Neural crest cell (in vitro differentiated cells): ENCODE data around the gene PPP1R9B. TPM values are rescaled to one million over a fixed set of nuclear protein-coding genes. Genes with fewer than 3 reads are reported as not detected.

Source experiments
- DNase-seq: peaks from one replicate; pipeline ENCODE4 v3.0.0; 2021; ENCODE audit warnings: low read depth, mixed read lengths, low spot score
- H3K27ac Mint-ChIP-seq: one replicate; pipeline ENCODE4 v1.8.0; 2021; ENCODE audit warnings: mild to moderate bottlenecking, mixed read lengths; ENCODE audit not compliant: unreplicated experiment
- H3K27me3 Mint-ChIP-seq: 2 replicates; pipeline ENCODE4 v1.8.0; 2021; ENCODE audit warnings: low read depth, mild to moderate bottlenecking, mixed read lengths
- H3K36me3 Mint-ChIP-seq: 2 replicates; pipeline ENCODE4 v1.8.0; 2021; ENCODE audit warnings: low read depth, mild to moderate bottlenecking, mixed read lengths
- H3K4me1 Mint-ChIP-seq: 2 replicates; pipeline ENCODE4 v1.8.0; 2021; ENCODE audit warnings: mixed read lengths
- H3K4me3 Mint-ChIP-seq: one replicate; pipeline ENCODE4 v1.8.0; 2021; ENCODE audit warnings: mild to moderate bottlenecking, mixed read lengths
- H3K9me3 Mint-ChIP-seq: 2 replicates; pipeline ENCODE4 v1.8.0; 2021; ENCODE audit warnings: mixed read lengths
- total RNA-seq: library from RNA; stranded (reverse); gene quantifications from 2 replicates; pipeline ENCODE4 v1.2.1, GENCODE V29; 2021
- TF ChIP-seq, protein P1 (sequence below): fragments of 200-600 bp; sonication (generic); conservative IDR thresholded peaks from 2 replicates; pipeline ENCODE4 v1.5.0; 2021; ENCODE audit warnings: antibody characterized with exemption, mild to moderate bottlenecking

Gene PPP1R9B
- total RNA-seq, 1 donor from 2014 or later, result 68.8 TPM

DNA sequence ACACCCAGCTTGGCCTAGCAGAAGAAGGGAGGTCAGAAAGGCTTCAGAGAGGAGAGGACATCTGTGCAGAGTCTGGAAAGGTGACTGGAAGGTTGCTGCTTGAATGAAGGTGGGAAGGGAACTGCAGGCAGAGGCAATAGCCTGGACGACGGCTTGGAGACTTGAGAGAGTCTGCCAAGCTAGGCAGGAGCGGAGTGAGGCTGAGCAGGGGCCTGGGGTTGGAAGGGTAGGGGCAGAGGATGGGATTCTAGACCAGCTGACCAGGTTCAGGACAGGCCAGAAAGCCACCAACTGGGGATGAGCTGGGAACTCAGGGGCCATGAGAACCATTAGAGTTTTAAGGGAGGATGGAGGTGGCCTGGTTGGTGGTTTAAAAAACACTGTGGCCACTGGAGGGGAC, 15.0 kb upstream of the PPP1R9B start:
- peak overlapping the region; percentile 57 for H3K27ac Mint-ChIP-seq
- TF ChIP-seq, protein P1, sequence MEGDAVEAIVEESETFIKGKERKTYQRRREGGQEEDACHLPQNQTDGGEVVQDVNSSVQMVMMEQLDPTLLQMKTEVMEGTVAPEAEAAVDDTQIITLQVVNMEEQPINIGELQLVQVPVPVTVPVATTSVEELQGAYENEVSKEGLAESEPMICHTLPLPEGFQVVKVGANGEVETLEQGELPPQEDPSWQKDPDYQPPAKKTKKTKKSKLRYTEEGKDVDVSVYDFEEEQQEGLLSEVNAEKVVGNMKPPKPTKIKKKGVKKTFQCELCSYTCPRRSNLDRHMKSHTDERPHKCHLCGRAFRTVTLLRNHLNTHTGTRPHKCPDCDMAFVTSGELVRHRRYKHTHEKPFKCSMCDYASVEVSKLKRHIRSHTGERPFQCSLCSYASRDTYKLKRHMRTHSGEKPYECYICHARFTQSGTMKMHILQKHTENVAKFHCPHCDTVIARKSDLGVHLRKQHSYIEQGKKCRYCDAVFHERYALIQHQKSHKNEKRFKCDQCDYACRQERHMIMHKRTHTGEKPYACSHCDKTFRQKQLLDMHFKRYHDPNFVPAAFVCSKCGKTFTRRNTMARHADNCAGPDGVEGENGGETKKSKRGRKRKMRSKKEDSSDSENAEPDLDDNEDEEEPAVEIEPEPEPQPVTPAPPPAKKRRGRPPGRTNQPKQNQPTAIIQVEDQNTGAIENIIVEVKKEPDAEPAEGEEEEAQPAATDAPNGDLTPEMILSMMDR, result no peak
- peaks cover 35% of the 10 kb centered on the region for H3K4me1 Mint-ChIP-seq
- peak overlapping the region; percentile 54 for H3K4me3 Mint-ChIP-seq
- DNase-seq, result no peak
- H3K36me3 Mint-ChIP-seq, result no peaks in the 10 kb centered on the region
- H3K9me3 Mint-ChIP-seq, result no peaks in the 10 kb centered on the region
- H3K27me3 Mint-ChIP-seq, result no peaks in the 10 kb centered on the region

- H3K27ac Mint-ChIP-seq, result peak overlapping the region; percentile 57
- no peaks in the 10 kb centered on the region for H3K9me3 Mint-ChIP-seq
- H3K36me3 Mint-ChIP-seq, result no peaks in the 10 kb centered on the region
- no peak for DNase-seq
- peaks cover 35% of the 10 kb centered on the region for H3K4me1 Mint-ChIP-seq
- TF ChIP-seq, protein P1, result no peak
- no peaks in the 10 kb centered on the region for H3K27me3 Mint-ChIP-seq
- no peak overlapping the region for H3K4me3 Mint-ChIP-seq
These were observed 14.6 kb upstream of the PPP1R9B start for GRCh38 chr17:50165066-50165465.

DNA sequence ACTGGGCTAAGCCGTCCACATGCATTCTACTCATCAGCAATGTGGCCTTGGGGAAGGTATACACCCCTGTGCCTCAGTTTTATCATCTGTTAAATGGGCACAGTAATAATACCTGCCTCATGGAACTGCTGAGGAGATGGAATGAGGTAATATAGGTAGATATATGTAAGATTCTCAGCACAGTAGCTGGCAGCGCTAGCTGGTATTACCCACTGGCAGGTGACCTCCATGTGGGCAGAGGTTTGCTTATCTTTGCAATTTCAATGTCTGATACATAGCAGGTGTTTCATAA, 14.2 kb upstream of the PPP1R9B start:
- H3K4me1 Mint-ChIP-seq, result peaks cover 38% of the 10 kb centered on the region
- H3K27me3 Mint-ChIP-seq, result no peaks in the 10 kb centered on the region
- no peak for DNase-seq
- TF ChIP-seq, protein P1, result no peak
- H3K36me3 Mint-ChIP-seq, result no peaks in the 10 kb centered on the region
- no peaks in the 10 kb centered on the region for H3K9me3 Mint-ChIP-seq
- no peak overlapping the region for H3K27ac Mint-ChIP-seq
- no peak overlapping the region for H3K4me3 Mint-ChIP-seq

- TF ChIP-seq, protein P1, result no peak
- Mint-ChIP-seq H3K4me1 (peaks cover 35% of the 10 kb centered on the region), H3K36me3 (no peaks in the 10 kb centered on the region), H3K27ac (peak overlapping the region; percentile 39), H3K27me3 (no peaks in the 10 kb centered on the region), H3K9me3 (no peaks in the 10 kb centered on the region), H3K4me3 (no peak overlapping the region)
- no peak for DNase-seq
These were observed 13.6 kb upstream of the PPP1R9B start for GRCh38 chr17:50163843-50164696.

GRCh38 chr17:50162466-50163254, 12.2 kb upstream of the PPP1R9B start:
- no peaks in the 10 kb centered on the region for H3K36me3 Mint-ChIP-seq

More at GRCh38 chr17:50162466-50163254, 12.2 kb upstream of the PPP1R9B start:
- Mint-ChIP-seq H3K4me1 (peaks cover 38% of the 10 kb centered on the region), H3K9me3 (no peaks in the 10 kb centered on the region), H3K27me3 (no peaks in the 10 kb centered on the region), H3K27ac (peak overlapping the region; percentile 2), H3K4me3 (no peak overlapping the region)
- DNase-seq, result no peak
- TF ChIP-seq, protein P1, result no peak
